RPMI8226 (cell line): ENCODE measurements around the gene CACNA1H.

Source experiments
- DNase-seq: peaks from one replicate; pipeline ENCODE4 v3.0.0-alpha.2; 2015

CACNA1H gene

DNA sequence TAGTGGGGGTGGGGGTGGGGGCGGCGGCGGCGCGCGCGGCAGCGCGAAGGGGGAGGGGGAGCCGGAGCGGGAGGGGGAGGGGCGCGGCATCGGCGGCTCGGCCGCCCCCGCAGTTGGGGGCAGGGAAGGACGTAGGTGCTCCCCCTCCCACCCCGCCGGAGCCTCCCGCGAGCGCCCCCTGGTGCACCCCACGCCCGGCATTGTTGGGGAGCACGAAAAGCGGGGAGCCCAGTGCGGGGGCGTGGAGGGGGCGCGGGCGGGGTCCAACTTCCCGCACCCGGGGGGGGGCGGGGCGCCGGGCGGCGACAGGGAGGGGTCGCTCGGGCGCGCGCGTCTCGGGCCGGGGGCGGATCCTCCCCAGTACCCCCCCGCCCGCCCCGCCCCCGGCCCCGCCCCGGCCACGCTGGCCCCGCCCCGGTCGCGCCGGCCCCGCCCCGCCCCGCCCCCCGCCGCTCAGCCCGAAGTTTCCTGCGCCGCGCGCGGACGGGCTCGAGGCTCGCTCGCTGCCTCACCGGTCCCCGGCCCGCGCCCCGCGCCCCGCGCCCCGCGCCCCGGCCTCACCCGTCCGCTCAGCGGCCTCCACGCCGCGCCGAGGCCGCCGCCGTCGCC lies at the start of gene CACNA1H:
Gene CACNA1H (plus strand): TSS at position 456 of the 609 bp plus-strand sequence. CDS start 632 bp downstream, outside the sequence.
- no peak for DNase-seq

- no peak for DNase-seq
Measured at GRCh38 chr16:1103636-1103980, 49.3 kb upstream of the CACNA1H start.

- DNase-seq, result peak; percentile 85
Measured at GRCh38 chr16:1105888-1106620, 46.9 kb upstream of the CACNA1H start.

DNA sequence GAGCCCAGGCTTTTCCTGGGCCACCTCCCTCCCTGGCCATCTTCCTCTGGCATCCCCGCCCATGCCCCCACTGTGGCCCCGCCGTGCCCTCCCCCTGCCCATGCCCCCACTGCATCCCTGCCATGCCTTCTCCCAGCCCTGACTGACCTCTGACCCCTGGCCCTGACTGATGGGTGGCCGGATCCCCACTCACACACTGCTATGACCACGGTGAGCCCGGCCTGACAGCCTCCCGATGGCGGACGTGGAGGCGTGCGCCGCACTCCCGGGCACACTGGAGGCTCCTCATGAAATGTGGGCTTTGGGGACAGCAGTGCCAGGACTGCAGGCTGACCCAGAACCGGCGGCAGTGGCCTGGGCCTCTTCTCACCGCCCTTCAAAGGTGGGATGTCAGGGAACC lies 46.2 kb upstream of the CACNA1H start:
- DNase-seq, result no peak

- no peak for DNase-seq
Measured at GRCh38 chr16:1107141-1107540, 45.8 kb upstream of the CACNA1H start.

DNA sequence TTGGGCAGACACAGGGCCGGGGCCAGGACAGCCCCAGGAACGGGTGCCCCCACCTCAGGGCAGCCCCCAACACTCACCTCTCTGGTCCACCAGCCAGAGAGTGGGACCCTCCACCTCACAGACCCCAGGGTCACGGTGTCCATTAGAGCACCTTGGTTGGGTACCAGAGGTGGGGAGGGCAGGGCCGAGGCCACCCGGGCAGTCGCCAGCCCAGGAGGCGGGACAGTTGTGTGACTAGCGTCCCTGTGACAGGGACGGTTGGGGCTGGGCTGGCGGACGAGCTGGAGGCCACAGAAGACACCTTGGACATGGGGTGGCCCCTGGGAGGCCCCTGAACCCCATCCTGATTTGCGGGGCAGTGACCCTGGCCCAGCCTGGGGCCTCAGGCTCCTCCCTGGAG lies 45.2 kb upstream of the CACNA1H start:
- DNase-seq, result no peak

- peak; percentile 69 for DNase-seq
Measured at GRCh38 chr16:1108299-1109252, 44.3 kb upstream of the CACNA1H start.

DNA sequence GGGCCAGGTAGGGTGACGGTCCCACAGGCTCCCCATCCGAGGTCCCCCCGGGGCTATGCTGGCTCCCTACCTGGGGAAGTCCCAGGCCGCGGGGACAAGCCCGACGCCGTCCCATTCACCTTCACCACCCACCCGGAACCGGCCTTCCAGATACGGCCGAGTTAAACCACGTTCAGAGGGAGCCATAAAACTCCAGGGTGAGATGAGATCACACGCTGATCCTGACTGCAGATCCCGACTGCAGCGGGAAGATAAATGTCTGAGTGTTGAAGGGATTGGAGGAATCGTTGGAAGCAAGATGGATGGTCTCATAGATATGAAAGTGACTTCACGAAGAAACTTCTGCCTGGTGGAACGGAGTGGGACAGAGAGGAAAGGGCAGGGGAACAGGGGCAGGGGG lies 43.3 kb upstream of the CACNA1H start:
- no peak for DNase-seq

GRCh38 chr16:1112506-1113184 lies 40.3 kb upstream of the CACNA1H start:
- DNase-seq, result no peak

DNA sequence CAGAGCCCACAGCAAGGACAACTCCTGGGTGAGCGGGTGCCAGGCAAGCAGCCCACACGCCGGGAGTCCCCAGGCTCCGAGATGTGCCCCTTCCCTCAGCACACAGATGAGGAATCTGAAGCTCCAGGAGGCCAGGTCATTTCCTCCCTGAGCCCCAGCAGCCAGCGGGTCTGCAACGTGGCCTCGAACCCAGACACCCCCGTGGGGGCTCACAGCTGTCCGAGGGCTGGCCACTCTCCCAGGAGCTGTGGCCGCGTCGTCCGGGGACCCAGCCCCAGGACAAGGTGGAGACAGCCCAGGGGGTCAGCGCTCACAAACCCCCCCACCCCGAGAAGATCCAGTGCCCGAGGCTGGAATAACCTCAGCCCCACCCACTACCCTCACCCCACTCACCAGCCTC lies 39.4 kb upstream of the CACNA1H start:
- no peak for DNase-seq

GRCh38 chr16:1113889-1114526 lies 38.9 kb upstream of the CACNA1H start:
- DNase-seq, result no peak

GRCh38 chr16:1116693-1117077 lies 36.2 kb upstream of the CACNA1H start:
- DNase-seq, result no peak

- no peak for DNase-seq
Measured at GRCh38 chr16:1117176-1117900, 35.6 kb upstream of the CACNA1H start.

DNA sequence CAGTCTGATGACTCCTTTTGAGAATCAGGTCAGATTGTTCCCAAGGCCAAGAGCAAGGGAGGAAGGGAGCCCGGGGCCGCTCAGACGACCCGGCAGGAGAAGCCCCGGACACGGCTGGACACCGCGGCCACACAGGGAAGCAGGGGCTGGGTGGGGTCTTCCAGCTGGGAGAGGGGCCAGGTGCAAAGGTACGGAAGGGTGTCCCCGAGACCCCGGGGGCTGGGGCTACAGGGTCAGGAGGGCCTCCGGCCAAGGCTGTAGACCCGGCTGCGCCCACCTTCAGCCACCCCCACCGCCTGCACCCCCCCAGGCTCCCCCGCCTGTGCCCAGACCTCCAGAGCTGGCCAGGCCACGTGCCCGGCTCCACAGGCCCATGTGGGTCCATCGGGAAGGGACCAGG lies 35.0 kb upstream of the CACNA1H start:
- no peak for DNase-seq

GRCh38 chr16:1119129-1119528 lies 33.8 kb upstream of the CACNA1H start:
- DNase-seq, result no peak

- peak; percentile 83 for DNase-seq
Measured at GRCh38 chr16:1119766-1120576, 32.9 kb upstream of the CACNA1H start.

DNA sequence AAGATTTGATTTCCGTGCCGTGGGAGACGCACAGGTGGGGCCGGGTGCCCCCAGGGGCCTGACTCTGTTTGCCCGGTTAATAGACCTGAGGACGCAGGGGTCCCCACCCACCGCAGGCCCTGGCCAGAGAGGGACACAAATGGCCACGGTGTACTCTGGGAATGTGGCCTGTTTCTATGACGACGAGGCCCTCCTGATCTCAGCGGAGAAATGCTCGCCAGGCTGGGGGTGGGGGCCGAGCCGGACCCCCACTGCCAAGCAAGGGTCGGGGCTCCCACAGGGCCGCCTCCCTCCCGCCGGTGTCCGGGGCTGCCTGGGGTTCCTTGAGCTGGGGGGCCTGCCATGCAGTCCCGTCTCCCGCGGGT lies 32.3 kb upstream of the CACNA1H start:
- no peak for DNase-seq

DNA sequence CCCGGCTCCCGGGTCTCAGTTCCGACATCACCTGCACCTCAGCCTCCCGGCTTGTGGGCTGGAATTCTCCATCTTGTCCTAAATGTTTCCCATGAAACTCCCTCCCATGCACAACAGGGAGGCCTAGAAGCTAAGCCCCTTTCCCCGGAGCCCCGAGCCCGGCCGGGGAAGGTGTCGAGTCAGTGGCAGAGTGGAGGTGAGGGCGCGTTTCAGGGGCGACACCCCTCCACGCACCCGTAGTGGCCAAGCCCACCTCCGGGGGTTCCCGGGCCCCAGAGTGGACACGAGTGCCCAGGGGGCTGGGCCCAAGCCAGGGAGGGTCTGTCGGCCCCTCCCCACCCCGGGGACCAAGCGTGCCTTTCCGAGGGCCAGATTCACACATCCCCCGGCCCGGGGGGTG lies 31.9 kb upstream of the CACNA1H start:
- DNase-seq, result no peak

DNA sequence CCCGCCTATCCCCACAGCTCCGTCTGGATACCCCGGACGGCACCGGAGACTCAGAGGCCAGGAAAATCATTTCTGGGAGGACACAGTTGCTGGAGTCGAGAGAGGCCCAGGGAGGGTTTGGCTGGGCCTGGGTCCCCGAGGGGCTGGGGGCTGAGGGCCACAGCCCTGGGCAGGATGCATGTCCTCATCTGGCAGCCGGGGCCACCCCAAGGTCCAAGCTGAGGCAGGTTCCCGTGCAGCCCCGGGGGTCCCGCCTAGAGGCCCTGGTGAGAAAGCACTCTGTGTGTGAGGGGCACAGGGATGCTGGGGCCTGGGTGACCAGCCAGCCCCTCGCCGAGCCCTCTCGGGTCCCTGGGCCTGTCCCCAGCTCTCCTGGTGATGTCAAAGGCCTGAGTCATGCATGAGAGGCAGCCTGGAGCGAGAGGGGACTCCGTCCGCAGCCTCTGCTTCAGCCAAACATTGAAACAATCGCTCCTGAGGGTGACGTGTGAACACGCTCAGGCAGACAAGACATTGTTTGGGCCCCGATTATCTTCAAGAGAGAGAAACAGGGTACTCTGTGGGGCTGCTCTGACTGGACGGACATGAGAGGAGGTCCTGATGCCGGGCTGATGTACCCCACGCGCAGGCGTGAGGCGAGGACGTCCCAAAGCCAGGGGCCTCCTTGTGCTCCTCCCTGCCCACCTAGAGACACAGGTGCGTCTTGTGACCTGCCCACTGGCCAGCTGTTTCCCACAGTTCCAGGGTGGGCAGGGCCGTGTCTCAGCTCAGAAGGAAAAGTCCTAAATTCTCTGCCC lies 31.1 kb upstream of the CACNA1H start:
- DNase-seq, result no peak

- DNase-seq, result no peak
Measured at GRCh38 chr16:1122398-1122765, 30.5 kb upstream of the CACNA1H start.
